IMR-90 (cell line): Measurements from ENCODE around the gene OR11L1.

ENCODE experiments used
- CEBPB ChIP-seq: IDR thresholded peaks from 2 replicates; pipeline ENCODE4 v1.6.1; 2012; ENCODE audit warnings: low read depth, low read length, improper control_type of control experiment
- MAFK ChIP-seq: IDR thresholded peaks from 2 replicates; pipeline ENCODE4 v1.6.1; 2012; ENCODE audit warnings: low read depth, low read length, improper control_type of control experiment
- MAZ ChIP-seq: IDR thresholded peaks from 2 replicates; pipeline ENCODE4 v1.6.1; 2012; ENCODE audit warnings: low read depth, mild to moderate bottlenecking, low read length, improper control_type of control experiment, moderate library complexity, borderline replicate concordance
- MXI1 ChIP-seq: IDR thresholded peaks from 2 replicates; pipeline ENCODE4 v1.6.1; 2012; ENCODE audit warnings: low read depth, mild to moderate bottlenecking, low read length, moderate library complexity, borderline replicate concordance
- POLR2A ChIP-seq: IDR thresholded peaks from 2 replicates; pipeline ENCODE4 v1.6.1; 2012; ENCODE audit warnings: mild to moderate bottlenecking, low read depth, low read length
- RAD21 ChIP-seq: IDR thresholded peaks from 2 replicates; pipeline ENCODE4 v1.6.1; 2012; ENCODE audit warnings: low read length, improper control_type of control experiment
- RCOR1 ChIP-seq: IDR thresholded peaks from 2 replicates; pipeline ENCODE4 v1.6.1; 2012; ENCODE audit warnings: mild to moderate bottlenecking, low read length, improper control_type of control experiment; ENCODE audit not compliant: insufficient replicate concordance
- RFX5 ChIP-seq: IDR thresholded peaks from 2 replicates; pipeline ENCODE4 v1.8.0; 2012; ENCODE audit warnings: low read depth, mild to moderate bottlenecking, low read length, moderate library complexity
- USF2 ChIP-seq: fragments of 150-350 bp; IDR thresholded peaks from 2 replicates; pipeline ENCODE4 v1.6.1; 2017; ENCODE audit warnings: mild to moderate bottlenecking, antibody characterized with exemption, low read length, low read depth
- TF ChIP-seq, protein P1 (sequence below): conservative IDR thresholded peaks from 2 replicates; pipeline ENCODE4 v1.5.1; 2012; ENCODE audit warnings: mild to moderate bottlenecking, low read depth, low read length, improper control_type of control experiment

GRCh38 chr1:247883346-247883745 lies 41.6 kb upstream of the OR11L1 start:
- TF ChIP-seq CEBPB, result no peak
- no peak for TF ChIP-seq POLR2A
- TF ChIP-seq, protein P1, sequence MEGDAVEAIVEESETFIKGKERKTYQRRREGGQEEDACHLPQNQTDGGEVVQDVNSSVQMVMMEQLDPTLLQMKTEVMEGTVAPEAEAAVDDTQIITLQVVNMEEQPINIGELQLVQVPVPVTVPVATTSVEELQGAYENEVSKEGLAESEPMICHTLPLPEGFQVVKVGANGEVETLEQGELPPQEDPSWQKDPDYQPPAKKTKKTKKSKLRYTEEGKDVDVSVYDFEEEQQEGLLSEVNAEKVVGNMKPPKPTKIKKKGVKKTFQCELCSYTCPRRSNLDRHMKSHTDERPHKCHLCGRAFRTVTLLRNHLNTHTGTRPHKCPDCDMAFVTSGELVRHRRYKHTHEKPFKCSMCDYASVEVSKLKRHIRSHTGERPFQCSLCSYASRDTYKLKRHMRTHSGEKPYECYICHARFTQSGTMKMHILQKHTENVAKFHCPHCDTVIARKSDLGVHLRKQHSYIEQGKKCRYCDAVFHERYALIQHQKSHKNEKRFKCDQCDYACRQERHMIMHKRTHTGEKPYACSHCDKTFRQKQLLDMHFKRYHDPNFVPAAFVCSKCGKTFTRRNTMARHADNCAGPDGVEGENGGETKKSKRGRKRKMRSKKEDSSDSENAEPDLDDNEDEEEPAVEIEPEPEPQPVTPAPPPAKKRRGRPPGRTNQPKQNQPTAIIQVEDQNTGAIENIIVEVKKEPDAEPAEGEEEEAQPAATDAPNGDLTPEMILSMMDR, result no peak
- TF ChIP-seq USF2, result no peak
- TF ChIP-seq MAFK, result no peak
- no peak for TF ChIP-seq RAD21
- no peak for TF ChIP-seq MAZ
- no peak for TF ChIP-seq RFX5
- no peak for TF ChIP-seq MXI1
- TF ChIP-seq RCOR1, result no peak
